GM12865 (cell line): ENCODE results near the gene KAT8.

ENCODE experiments used
- DNase-seq: peaks from one replicate; pipeline ENCODE4 v3.0.0; 2010; ENCODE audit warnings: low read depth
- H3K4me3 ChIP-seq: 2 replicates; pipeline ENCODE4 v1.5.1; 2011; ENCODE audit warnings: mild to moderate bottlenecking, low read depth, low read length, control low read depth
- TF ChIP-seq, protein P1 (sequence below): IDR thresholded peaks from 2 replicates; pipeline ENCODE4 v1.5.1; 2011; ENCODE audit warnings: low read length, control low read depth, low read depth, inconsistent platforms; ENCODE audit not compliant: insufficient read depth; ENCODE audit errors: missing control alignments

KAT8 gene

DNA sequence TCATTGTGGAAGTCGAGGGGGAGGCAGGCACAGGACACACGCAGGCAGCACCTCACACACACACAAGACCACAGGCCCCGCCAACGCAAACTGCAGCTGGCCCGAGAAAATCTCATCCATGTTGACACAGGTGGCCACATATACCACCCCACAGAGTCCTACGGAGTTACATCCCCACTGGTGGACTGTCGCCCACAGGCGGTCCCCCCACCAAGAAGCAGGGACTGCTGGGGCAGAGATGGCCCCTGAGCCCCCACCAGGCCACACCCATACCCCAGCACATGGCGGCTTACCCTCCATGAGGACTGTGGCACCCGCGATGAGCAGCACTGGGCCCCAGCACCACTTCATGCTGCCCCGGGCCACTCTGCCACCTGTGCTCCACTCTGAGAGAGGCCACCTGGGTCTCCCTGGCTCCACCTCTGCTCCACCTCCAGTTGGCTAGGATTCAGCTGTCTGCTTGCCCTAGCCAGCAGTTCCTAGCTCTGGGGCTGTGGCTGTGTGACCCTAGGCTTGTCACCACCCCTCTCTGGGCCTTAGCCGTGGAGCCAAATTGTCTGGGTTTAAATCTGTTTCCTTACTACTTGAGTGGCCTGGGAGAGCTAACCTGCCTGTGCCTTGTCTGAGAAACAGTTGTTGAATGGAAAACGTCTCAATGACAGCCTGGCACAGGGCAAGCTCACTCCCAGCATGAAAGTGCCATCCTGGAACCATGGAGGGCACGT lies 28.8 kb upstream of the KAT8 start, which contains the start of gene PRSS53:
PRSS53 (minus strand) TSS at position 485 of the 725 bp plus-strand sequence; CDS start at position 351, 134 bp downstream.
- TF ChIP-seq, protein P1, sequence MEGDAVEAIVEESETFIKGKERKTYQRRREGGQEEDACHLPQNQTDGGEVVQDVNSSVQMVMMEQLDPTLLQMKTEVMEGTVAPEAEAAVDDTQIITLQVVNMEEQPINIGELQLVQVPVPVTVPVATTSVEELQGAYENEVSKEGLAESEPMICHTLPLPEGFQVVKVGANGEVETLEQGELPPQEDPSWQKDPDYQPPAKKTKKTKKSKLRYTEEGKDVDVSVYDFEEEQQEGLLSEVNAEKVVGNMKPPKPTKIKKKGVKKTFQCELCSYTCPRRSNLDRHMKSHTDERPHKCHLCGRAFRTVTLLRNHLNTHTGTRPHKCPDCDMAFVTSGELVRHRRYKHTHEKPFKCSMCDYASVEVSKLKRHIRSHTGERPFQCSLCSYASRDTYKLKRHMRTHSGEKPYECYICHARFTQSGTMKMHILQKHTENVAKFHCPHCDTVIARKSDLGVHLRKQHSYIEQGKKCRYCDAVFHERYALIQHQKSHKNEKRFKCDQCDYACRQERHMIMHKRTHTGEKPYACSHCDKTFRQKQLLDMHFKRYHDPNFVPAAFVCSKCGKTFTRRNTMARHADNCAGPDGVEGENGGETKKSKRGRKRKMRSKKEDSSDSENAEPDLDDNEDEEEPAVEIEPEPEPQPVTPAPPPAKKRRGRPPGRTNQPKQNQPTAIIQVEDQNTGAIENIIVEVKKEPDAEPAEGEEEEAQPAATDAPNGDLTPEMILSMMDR = no peak
- DNase-seq = no peak
- H3K4me3 ChIP-seq = no peak within 1 kb of the TSS

DNA sequence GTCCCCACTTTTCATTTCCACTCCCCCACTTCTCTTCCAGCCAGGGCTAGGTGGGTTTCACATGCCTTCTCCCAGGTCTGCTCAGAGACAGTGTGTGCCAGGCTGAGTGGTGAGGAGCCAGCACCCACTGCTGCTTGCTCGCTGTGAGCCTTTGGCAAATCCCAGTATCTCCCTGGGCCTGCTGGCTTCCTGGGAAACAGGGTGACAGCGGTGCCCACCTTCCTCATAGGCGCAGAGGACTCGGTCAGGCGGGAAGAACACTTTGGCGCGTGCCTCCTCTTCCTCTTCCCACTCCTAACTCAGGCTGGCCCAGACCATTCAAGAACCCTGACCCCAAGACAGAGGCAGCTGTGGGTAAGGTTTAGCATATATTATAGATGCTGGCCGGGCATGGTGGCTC lies 28.3 kb upstream of the KAT8 start:
- TF ChIP-seq, protein P1 = no peak
- no peak overlapping the region for H3K4me3 ChIP-seq
- DNase-seq = no peak

DNA sequence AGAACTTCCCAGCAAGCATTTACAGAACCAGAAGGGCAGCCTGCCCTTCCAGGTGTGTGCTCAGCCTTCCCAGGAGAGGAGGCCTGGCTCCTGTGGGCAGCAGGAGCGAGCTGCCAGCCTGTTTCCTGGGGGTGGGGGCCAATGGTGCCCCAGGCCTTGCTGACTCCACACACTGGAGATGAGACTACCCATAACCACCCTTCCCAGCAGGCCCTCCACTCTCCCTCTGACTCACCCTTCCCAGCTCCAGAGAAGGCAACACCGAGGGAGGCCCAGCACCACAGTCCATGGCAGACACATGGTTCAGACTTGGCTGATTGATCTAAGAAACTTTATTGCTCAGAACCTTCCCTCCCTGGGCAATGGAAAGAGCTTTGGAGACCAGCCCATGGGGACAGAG lies 26.9 kb upstream of the KAT8 start:
- no peak for DNase-seq
- TF ChIP-seq, protein P1 = no peak
- H3K4me3 ChIP-seq = no peak overlapping the region

DNA sequence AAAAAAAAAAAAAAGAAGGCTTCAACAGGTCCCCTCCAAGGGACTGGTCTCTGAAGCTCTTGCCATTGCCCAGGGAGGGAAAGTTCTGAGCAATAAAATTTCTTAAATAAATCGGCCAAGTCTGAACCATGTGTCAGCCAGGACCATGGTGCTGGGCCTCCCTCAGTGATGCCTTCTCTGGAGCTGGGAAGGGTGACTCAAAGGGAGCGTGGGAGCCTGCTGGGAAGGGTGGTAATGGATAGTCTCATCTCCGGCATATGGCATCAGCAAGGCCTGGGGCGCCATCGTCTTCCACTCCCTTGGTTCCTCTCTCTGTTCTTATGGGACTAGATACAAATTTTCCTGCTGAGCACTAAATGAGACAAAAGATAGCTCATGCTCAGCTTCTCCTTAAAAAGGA lies 25.1 kb upstream of the KAT8 start:
- TF ChIP-seq, protein P1 = no peak
- H3K4me3 ChIP-seq = no peak overlapping the region
- no peak for DNase-seq

DNA sequence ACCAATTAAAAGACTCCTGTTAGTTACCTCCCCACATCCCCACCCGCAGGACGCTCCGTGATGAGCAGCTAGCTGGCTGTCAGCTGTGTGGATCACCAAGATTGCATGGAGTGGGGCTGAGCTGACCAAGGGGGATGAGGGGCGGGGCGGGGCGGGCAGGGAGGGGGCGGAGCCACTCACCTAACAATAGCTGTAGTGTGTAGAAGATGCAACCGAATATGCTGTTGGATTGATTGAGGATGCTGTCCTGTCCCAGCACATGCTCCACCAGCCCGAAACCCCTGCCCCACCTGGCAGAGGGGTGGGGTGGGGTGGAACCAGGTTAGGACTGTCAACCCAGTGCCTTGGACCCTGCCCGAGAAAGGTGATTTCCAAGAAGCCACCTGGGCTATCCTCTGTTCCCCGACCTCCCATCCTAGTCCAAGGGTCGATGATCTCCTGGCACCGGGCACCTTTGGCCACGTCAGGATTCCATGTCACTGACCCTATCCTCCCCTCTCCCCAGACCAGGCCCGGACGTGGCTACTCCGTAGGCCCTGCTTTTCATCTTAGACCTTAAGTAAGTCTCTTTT lies 24.2 kb upstream of the KAT8 start:
- no peak for DNase-seq
- peak overlapping the region; percentile 100 for H3K4me3 ChIP-seq
- TF ChIP-seq, protein P1 = no peak

DNA sequence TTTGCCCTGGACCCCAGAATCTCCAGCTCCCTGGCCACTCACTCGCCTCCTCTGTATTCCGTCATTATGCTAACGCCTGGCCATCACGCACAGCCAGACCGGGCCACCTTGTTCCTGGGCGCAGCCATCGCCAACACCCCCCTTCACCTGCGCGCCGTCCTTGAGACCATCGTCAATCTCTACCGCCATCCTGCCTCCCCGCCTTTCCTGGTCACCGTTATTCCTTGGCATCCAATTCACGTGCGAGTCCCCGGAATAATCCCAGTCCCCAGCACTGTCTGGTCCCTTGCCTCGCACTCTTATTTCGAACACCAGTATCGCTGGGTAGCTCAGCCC lies 23.4 kb upstream of the KAT8 start:
- H3K4me3 ChIP-seq = peak overlapping the region; percentile 100
- TF ChIP-seq, protein P1 = no peak
- DNase-seq = no peak
